Tibial artery (tissue), 4 donors: ENCODE results near the gene SCN9A.

Experiments
- DNase-seq, 2 donors: peaks; one replicate each; pipeline ENCODE4 v3.0.0-alpha.2; 2019
- H3K27ac ChIP-seq, 2 donors: fragments of 200-600 bp; sonication (generic) in 1 of 2; 1 replicate in 1 of 2; 2 replicates in 1 of 2; pipeline ENCODE4 v1.5.1; 2018 to 2019; ENCODE audit warnings: mild to moderate bottlenecking in 1 of 2
- H3K27me3 ChIP-seq, 2 donors: fragments of 200-600 bp; sonication (generic) in 1 of 2; one replicate each; pipeline versions ENCODE4 v1.5.1 to v1.6.0; 2016 to 2019
- H3K36me3 ChIP-seq, 3 donors: fragments of 200-600 bp; sonication (generic) in 2 of 3; one replicate each; pipeline ENCODE4 v1.5.1; 2016 to 2019; ENCODE audit warnings: mild to moderate bottlenecking in 2 of 3
- H3K4me1 ChIP-seq, 4 donors: fragments of 200-600 bp; sonication (generic) in 2 of 4; 1 replicate in 3 of 4; 2 replicates in 1 of 4; pipeline ENCODE4 v1.5.1; 2016 to 2019
- H3K4me3 ChIP-seq, 2 donors: fragments of 200-600 bp; sonication (generic) in 1 of 2; 1 replicate in 1 of 2; 2 replicates in 1 of 2; pipeline ENCODE4 v1.5.1; 2018 to 2019; ENCODE audit warnings: mild to moderate bottlenecking in 2 of 2
- H3K9me3 ChIP-seq, 3 donors: fragments of 200-600 bp; sonication (generic) in 1 of 3; one replicate each; pipeline ENCODE4 v1.5.1; 2016 to 2019
- CTCF ChIP-seq, 2 experiments: fragments of 200-600 bp in 1 of 2; fragments of 450-650 bp in 1 of 2; IDR thresholded peaks; one replicate each; pipeline ENCODE4 v1.5.1; 2017 to 2019; ENCODE audit warnings: antibody characterized with exemption in 2 of 2, mild to moderate bottlenecking in 1 of 2, moderate library complexity in 1 of 2
- intact Hi-C: fragments of 100-400 bp; cut with DNase I; formaldehyde crosslinking; loops from one replicate; pipeline ENCODE4 v1.15.0; 2023; ENCODE audit warnings: low total_unique reads

SCN9A gene

GRCh38 chr2:166343467-166343866, 32.3 kb downstream of the SCN9A start:
- Histone ChIP-seq H3K36me3 (no peaks in the 10 kb centered on the region), H3K27ac (no peak overlapping the region), H3K27me3 (no peaks in the 10 kb centered on the region), H3K4me3 (no peak overlapping the region), H3K4me1 (no peaks in the 10 kb centered on the region), H3K9me3 (no peaks in the 10 kb centered on the region)
- DNase-seq = no peak
- TF ChIP-seq CTCF (IDR thresholded peaks at IDR 0.05) = no peak
- intact Hi-C loops = no loop called here

- Histone ChIP-seq H3K36me3 (no peaks in the 10 kb centered on the region), H3K4me3 (no peak overlapping the region)
- DNase-seq = no peak
These were observed 34.3 kb downstream of the SCN9A start for GRCh38 chr2:166341426-166341825.

GRCh38 chr2:166338831-166339339, 36.9 kb downstream of the SCN9A start:
- H3K27ac ChIP-seq = no peak overlapping the region

More at GRCh38 chr2:166341426-166341825, 34.3 kb downstream of the SCN9A start:
- no peak for TF ChIP-seq CTCF (IDR thresholded peaks at IDR 0.05)
- intact Hi-C loops = no loop called here
- Histone ChIP-seq H3K9me3 (no peaks in the 10 kb centered on the region), H3K27ac (no peak overlapping the region), H3K27me3 (no peaks in the 10 kb centered on the region), H3K4me1 (no peaks in the 10 kb centered on the region)

GRCh38 chr2:166337932-166338331, 37.8 kb downstream of the SCN9A start:
- no peaks in the 10 kb centered on the region for H3K9me3 ChIP-seq
- no peaks in the 10 kb centered on the region for H3K27me3 ChIP-seq
- H3K4me3 ChIP-seq = no peak overlapping the region
- no peak overlapping the region for H3K27ac ChIP-seq
- intact Hi-C loops = no loop called here
- TF ChIP-seq CTCF (IDR thresholded peaks at IDR 0.05) = no peak
- no peak for DNase-seq
- H3K36me3 ChIP-seq = no peaks in the 10 kb centered on the region
- H3K4me1 ChIP-seq = no peaks in the 10 kb centered on the region

More at GRCh38 chr2:166338831-166339339, 36.9 kb downstream of the SCN9A start:
- TF ChIP-seq CTCF (IDR thresholded peaks at IDR 0.05) = no peak
- no peaks in the 10 kb centered on the region for H3K36me3 ChIP-seq
- no peak for DNase-seq
- H3K9me3 ChIP-seq = no peaks in the 10 kb centered on the region
- H3K27me3 ChIP-seq = no peaks in the 10 kb centered on the region
- no peak overlapping the region for H3K4me3 ChIP-seq
- H3K4me1 ChIP-seq = no peaks in the 10 kb centered on the region
- intact Hi-C loops = no loop called here

GRCh38 chr2:166335284-166335683, 40.5 kb downstream of the SCN9A start:
- intact Hi-C loops = no loop called here
- no peak for TF ChIP-seq CTCF (IDR thresholded peaks at IDR 0.05)

GRCh38 chr2:166334805-166335204, 40.9 kb downstream of the SCN9A start:
- H3K27ac ChIP-seq = no peak overlapping the region
- H3K4me3 ChIP-seq = no peak overlapping the region
- no peaks in the 10 kb centered on the region for H3K9me3 ChIP-seq
- H3K27me3 ChIP-seq = no peaks in the 10 kb centered on the region
- intact Hi-C loops = no loop called here
- DNase-seq = no peak
- no peak for TF ChIP-seq CTCF (IDR thresholded peaks at IDR 0.05)
- H3K4me1 ChIP-seq = no peaks in the 10 kb centered on the region
- H3K36me3 ChIP-seq = no peaks in the 10 kb centered on the region

More at GRCh38 chr2:166335284-166335683, 40.5 kb downstream of the SCN9A start:
- H3K9me3 ChIP-seq = no peaks in the 10 kb centered on the region
- H3K4me3 ChIP-seq = no peak overlapping the region
- H3K4me1 ChIP-seq = no peaks in the 10 kb centered on the region
- no peak overlapping the region for H3K27ac ChIP-seq
- H3K36me3 ChIP-seq = no peaks in the 10 kb centered on the region
- no peaks in the 10 kb centered on the region for H3K27me3 ChIP-seq
- DNase-seq = no peak
